HG03039 (cell line): ENCODE measurements around the gene BTN3A1.
"Not testable (repeated sequence)": the region's sequence is repeated elsewhere in the genome, so short reads cannot be mapped to it uniquely, and the experiment has no call there.

Source experiments
- ATAC-seq: cut with Tn5 transposase; IDR thresholded peaks from one replicate; pipeline ENCODE4 v1.9.1; 2021; ENCODE audit warnings: mild to moderate bottlenecking, moderate library complexity; ENCODE audit not compliant: unreplicated experiment

Gene BTN3A1

DNA sequence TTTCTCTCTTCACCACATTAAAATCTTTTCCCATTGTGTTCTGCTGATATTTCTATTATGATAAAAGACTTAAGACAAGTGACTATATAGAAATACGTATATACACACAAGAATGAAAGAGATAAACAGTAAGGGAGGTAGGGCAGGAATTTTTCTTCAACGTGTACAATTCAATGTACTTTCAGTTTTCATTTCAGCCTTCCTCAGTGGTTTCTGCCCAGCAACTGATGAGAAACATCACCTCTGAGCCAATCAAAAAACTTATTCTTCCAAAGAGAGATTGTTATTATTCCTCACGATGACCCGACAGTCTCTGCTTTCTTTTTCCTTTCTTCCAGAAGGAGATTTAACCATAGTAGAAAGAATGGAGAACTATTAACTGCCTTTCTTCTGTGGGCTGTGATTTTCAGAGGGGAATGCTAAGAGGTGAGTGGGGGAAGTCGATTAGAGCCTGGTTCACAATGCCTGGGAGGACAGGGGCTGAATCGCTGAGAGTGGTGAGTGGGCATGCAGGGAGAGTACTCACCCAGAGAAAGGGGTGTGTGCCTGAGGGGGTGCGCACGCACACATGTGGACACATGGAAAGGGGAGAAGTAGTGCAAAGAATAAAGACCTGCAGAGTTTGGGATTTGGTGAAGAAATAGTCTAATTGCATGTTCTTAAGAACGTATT is at the start of gene BTN3A1:
TSS of gene BTN3A1 (plus strand) at position 289 of the 672 bp plus-strand sequence. CDS start 3,289 bp downstream, outside the sequence.
- ATAC-seq, result peak; percentile 82

DNA sequence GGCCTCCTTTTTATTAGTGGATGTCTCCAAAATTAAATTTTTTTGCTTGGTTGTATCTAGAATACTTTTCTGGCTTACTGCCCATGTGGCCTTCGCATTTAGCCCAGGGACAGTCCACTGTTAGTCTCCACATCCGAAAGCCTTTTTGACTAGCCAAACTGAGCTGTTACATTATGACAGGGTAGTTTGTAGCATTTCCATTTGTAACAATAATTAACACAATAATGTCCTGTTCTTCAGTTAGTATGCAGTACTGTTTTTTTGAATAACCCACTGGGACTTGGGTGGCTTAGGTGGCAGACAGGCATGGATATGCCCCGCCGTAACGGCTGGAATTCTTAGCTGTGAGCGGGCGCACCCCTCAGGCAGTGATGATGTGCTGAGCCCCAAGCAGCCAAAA is 49.8 kb upstream of the BTN3A1 start:
- ATAC-seq, result no peak

DNA sequence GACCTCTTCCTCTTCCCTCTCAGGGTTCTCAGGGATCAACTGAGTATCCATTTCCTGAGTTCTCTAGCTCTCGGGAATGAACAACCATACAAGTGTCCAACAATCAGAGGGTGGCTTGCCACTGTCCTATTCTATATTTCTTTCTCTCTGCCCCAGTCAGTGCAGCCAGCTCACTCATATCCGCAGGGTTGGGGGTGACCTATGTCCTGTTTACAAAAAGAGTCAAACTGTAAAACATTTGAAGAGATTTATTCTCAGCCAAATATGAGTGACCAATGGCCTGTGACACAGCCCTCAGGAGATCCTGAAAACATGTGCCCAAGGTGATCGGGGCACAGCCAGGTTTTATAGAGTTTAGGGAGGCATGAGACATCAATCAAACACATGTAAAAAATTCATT is 47.9 kb upstream of the BTN3A1 start:
- no peak for ATAC-seq

DNA sequence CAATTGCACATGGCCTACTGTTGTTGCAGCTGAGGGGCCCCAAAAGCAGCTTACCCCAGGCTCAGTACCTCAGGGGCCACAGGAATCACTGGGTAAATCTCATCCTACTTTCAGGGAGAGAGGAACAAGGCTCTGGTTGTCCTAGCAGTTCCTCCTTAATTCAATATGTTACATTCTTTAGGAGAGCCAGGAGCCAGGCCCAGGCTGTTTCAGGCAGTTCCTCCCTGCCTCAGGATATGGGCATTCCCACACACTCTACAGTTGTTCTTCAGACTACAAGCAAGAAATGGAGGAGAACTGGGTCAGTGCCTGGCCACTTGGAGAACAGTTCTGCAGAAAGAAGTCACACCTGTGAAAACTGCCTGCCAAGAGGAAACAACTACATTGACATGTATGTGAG is 46.7 kb upstream of the BTN3A1 start:
- ATAC-seq, result no peak

DNA sequence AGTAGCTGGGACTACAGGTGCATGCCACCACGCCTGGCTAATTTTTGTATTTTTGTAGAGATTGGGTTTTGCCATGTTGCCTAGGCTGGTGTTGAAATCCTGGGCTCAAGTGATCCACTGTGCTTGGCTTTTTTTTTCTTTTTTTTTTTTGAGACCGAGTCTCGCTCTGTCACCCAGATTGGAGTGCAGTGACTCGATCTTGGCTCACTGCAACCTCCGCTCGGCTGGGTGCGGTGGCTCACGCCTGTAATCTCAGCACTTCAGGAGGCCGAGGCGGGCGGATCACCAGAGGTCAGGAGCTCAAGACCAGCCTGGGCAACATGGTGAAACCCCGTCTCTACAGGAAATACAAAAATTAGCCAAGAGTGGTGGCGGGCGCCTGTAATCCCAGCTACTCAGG is 44.5 kb upstream of the BTN3A1 start:
- not testable (repeated sequence) for ATAC-seq

DNA sequence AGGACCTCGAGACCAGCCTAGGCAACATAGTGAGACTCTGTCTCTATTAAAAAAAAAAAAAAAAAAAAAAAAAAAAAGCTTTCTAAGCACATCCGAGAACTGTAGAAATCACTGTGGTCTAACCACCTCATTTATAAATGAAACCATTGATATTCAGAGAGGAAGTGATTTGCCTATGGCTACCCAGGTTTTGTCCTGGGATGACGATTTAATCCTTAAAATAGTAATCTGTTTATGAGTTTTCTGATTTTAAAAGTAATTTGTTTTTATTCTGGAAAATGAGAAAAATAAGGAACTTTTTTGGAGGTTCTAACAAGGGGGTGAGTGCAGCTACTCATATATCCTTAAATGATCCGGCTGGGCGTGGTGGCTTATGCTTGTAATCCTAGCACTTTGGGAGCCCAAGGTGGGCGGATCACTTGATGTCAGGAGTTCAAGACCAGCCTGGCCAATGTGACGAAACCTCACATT is 43.5 kb upstream of the BTN3A1 start:
- ATAC-seq, result peak; percentile 49

DNA sequence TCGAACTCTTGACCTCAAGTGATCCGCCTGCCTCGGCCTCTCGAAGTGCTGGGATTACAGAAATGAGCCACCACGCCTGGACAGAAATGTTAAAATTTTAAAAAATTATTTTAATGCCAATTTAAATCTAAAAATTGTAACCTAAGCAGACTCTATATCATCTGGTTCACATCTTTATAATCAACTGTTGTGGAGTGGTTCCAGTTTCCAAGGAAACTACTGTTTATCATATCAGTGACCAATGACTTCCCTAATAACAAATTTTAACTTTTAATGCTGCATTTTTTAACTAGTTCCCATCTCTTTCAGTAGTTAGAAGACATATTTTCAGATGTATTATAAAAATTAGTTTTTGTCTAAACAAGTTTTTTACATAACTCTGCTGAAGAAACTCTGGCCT is 42.3 kb upstream of the BTN3A1 start:
- ATAC-seq, result no peak

DNA sequence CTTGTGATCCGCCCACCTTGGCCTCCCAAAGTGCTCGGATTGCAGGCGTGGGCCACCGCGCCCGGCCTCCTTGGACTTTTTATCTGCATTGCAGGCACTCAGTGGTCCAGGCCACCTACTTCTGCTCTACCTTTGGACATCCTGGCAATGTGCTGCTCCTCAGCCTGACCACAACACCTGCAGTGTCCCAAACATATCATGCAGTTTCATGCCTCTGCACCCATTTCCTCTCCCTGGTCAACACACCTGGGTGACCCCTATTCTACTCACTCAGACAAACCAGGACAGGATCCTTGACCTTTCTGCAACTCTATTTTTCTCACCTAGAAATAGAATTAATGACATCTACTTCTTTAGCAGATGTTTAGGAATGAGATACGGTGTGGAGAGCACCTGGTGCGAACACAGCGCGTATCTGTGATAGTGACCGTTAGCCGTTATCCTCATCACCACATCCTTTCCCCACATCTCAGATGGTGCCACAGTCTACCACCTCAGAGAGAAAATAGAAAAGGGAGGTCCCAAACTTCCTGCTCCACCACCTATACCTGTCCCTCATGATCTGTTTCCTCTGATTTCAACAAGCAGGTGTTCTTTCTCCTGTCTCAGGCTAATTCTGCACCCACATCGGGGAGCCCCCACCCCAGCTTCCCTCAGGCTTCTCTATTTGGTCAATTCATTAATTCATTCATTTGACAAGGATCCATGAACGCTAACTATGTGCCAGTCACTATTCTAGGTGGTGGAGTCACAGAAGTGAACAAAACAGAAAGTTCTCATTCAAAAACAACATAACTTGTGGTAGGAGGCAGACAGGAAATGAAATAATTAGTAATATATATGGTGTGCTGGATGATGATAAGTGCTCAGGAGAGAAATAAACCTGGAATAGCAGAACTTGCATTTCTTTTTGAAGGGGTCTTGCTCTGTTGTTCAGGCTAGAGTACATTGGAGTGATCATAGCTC is 41.3 kb upstream of the BTN3A1 start:
- no peak for ATAC-seq

DNA sequence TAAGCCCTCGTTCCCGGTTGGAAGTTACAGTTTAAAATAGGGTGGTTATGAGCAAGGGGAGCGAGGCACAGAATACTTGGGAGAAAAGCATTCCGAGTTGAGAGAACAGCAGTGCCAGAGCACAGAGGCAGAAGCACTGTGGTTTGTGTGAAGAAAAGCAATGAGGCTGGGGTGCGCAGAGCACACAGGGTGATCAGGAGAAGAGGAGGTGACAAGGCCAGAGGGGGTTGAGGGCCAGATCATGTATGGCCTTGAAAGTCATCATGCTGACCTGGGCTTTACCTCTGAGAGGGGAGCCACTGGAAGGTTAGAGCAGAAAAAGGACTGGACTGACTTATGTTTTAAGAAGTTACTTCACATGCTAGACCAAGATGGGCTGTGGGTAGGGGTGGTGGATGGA is 40.5 kb upstream of the BTN3A1 start:
- no peak for ATAC-seq

DNA sequence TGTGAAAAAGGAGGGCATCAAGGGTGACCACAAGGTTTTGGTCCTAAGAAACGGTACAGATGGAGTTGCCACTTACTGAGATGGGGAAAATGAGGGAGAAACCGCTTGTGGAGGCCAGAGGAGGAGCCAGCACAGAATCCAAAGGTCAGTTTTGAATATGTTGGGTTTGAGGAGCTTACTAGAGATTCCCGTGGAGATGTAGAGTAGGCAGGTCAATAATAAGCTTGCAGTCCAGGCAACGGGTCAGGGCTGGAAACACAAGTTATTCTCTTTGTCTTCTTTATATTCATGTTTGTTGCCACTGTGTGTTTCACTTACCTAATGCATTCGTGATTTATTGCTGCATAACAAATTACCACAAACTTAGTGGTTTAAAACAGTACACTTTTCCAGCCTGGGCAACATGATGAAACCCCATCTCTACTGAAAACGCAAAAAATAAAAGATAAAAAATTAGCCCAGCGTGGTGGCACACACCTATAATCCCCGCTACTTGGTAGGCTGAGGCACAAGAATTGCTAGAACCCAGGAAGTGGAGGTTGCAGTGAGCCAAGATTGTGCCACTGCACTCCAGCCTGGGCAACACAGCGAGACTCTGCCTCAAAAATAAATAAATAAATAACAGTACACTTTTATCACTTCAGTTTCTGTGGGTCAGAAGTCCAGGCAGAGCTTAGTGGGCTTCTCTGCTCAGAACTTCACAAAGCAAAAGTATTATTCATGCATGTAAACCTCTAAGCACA is 39.8 kb upstream of the BTN3A1 start:
- no peak for ATAC-seq

DNA sequence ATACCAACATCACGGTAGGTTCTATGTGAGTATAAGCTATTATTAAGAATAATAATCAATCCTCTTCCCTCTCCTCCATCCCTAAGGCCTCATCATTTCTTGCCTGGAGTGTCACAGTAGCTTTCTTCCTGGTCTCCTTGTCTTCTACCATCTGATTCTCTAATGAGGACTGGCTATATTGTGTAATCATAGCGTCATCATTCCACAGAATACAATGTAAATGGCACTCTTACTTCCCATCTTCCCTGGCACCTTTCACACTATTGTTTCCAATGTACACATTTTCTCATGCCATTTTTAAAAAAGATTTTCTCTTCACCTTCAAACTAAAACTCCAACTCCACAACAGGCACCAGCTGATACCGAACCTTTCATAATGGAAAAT is 39.2 kb upstream of the BTN3A1 start:
- ATAC-seq, result no peak

DNA sequence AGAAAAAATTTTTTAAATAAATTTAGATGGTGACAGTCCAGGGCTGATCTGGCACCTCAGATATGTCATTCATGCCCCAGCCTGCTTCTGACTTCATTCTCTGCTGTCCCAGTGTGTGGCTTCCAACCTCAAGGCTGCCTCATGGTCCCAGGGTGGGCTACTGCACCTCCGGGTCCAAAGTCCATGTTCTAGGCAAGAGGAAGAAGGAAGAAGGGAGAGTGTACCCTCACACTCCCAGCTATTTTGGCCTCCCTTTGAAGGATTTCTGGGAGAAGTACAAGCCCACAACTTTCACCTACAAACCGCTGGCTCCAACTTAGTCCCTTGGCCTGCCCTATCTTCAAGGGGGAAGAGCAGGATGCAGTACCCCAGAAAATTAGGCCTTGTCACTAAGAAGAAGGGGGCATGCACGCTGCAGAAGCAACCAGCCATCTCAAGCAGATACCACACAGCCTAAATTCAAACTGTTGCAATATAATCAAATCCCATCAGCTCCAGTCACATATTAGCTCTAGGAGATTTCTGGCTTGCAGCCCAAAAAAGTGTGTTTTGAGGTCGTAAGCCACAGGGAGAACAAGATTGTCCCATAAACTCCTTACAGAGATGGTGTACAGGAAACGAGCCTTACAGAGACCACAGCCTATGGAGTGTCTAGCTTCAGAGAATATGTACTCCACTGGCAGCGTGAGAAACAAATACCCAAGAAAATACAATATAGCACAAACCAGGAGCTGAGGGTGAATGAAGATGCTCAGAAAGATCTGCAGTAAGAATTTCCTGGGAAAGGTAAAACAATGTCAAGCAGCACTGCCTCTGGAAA is 38.0 kb upstream of the BTN3A1 start:
- no peak for ATAC-seq

DNA sequence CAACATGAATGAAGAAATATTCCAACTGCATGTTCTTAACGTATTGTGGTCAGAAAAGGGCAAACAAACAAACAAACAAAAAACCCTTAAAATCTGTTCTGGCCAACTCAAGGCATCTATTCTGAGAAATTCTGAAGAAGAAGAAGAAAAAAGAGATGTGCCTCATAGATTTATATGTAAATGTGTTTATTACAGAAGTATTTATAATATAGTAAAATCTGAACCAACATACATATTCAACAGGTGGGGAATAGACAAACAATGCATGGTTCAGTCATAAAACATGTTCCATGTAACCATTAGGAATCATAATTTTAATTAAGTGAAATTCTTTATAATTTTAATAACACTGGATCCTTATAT is 36.5 kb upstream of the BTN3A1 start:
- ATAC-seq, result no peak

DNA sequence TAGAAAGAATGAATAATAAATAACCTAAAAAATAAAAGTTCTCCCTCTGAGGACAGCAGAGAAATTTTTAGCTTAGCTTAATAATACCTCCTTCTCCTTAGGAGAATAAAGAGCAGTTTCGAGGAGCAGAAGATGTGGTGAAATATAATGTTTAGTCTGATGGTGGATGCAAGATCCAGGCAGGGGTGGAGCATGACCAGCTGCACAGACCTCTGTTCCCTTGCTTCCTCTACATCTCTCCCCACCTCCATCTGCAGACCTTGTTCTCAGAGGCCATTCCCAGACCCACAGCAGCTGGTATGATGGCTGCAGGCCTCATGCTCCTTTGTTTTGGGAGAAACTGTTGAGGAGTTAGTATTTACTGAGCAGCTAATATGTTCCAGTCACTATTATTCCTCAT is 35.6 kb upstream of the BTN3A1 start:
- ATAC-seq, result no peak

DNA sequence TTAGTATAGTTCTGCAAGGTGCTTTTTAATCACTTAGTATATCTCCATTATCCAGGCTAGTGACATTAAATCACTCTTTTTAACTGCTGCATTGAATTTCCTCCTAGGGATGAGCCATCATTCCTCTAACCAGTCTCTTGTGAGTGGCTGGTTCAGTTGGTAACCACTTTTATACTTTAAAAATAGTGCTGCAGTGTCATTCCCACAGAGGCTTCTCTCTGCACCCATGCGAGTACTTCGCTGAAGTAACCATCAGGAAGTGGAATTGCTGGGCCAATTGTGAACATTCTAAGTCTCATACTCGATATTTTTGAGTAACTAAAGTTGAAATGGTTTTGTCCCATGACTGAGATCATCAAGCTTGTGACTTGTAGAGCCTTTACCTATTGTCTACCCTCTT is 35.0 kb upstream of the BTN3A1 start:
- no peak for ATAC-seq

DNA sequence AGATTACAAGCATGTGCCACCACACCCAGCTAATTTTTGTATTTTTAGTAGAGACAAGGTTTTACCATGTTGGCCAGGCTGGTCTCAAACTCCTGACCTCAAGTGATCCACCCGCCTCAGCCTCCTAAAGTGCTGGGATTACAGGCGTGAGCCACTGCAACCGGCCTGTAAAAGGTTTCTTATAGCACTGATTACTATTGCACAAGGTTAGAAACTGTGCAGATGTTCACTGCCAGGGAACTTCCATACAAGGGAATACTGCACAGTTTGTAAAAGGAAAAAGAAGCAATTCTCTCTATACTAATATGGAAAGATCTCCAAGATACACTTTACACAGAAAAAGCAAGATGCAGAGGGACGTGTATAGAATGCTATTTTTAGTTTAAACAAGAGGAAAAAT is 30.3 kb upstream of the BTN3A1 start:
- not testable (repeated sequence) for ATAC-seq

DNA sequence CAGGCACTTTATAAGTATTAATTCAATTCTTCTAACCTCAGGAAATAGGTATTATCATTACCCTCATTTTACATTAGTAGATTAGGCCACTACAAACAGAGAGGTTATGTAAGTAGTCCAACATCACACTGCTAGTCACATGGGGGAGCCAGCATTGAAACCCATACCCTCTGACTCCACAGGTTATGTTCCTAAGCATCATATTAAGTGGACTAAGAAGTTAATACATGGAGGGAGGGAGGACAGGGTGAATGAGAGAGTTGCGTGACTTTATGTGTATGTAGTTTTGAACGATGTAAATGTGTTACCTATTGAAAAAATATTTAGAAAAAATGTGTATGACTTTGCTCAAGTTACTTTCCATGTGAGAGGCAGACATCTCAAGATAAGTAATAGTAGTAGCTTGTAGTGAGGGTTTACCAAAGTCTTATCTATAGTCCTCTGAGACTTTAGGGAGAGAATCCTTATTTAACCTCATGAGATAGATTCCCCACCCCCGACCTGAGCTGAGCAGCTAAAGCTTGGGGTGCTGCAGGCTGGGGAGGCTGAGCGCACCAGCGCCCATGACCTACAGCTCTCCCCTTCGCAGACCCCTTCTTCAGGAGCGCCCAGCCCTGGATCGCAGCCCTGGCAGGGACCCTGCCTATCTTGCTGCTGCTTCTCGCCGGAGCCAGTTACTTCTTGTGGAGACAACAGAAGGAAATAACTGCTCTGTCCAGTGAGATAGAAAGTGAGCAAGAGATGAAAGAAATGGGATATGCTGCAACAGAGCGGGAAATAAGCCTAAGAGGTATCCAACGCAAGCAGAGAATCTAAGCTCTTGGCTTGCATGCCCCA is 29.5 kb upstream of the BTN3A1 start:
- ATAC-seq, result no peak

DNA sequence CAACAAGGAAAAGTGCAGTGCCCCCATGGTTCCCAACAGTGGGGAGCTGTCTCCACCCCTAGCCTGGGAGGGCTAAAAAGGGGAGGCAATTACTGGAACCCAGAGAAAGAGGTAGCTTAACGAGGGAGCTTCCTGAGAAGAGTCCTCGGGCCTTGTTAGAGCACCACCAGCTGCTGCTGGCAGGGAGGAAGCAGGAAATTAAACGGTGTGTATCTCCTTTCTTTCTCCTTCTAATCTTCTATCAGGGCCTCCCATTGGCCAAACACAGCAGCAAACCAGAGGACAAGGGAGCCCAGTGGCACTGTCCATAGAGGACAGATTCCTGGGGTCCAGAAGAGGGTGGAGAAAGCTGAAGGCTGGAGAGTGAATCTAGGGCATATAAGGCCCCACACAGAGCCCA is 26.8 kb upstream of the BTN3A1 start:
- no peak for ATAC-seq

DNA sequence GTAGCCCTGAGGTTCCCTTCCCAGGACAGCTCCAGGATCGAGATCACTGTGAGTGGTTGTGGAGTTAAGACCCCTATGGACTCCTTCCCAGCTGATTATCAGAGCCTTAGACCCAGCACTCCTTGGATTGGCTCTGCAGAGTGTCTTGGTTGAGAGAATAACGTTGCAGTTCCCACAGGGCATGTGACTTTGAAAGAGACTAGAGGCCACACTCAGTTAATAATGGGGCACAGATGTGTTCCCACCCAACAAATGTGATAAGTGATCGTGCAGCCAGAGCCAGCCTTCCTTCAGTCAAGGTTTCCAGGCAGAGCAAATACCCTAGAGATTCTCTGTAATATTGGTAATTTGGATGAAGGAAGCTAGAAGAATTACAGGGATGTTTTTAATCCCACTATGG is 24.4 kb upstream of the BTN3A1 start:
- ATAC-seq, result no peak

DNA sequence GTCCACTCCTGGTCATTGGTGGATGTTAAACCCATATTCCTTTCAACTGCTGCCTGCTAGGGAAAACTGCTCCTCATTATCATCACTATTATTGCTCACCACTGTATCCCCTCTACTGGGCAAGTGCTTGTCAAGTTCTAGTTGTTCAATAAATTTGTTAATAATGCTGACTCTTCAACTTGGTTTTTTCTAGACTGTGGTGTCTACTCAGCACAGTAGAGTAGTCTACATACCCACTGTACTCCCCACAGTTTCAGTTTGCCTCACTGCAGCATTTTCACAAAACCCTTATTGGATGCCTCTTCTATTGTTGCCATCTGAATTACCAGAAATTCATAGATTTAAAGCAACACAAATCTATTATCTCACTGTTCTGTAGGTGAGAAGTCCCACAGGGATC is 23.9 kb upstream of the BTN3A1 start:
- not testable (repeated sequence) for ATAC-seq
